HepG2 (cell line): ENCODE results near the gene ARHGAP15. TPM values are rescaled to one million over a fixed set of nuclear protein-coding genes. Genes with fewer than 3 reads are reported as not detected.

ENCODE experiments used
- ATAC-seq: fragments of 200-7000 bp; cut with Tn5 transposase; 3 replicates; pipeline ENCODE4 v1.9.1; 2020; ENCODE audit warnings: mild to moderate bottlenecking, moderate library complexity
- BruUV-seq: library from RNA; stranded (reverse); fragments of 400-500 nt; replicated peaks from 2 replicates; lab custom pipeline; 2021; lab: Mats Ljungman, UMichigan
- CTCF ChIA-PET: fragments of 300-600 bp; formaldehyde crosslinking; extraction: SDS; loops from one replicate; lab custom pipeline; 2021; ENCODE audit warnings: low total read pairs, inconsistent platforms, low intra/inter-chr PET ratio; lab: Yijun Ruan, JAX
- POLR2A ChIA-PET: fragments of 350-600 bp; sonication (Branson Sonifier 250); formaldehyde crosslinking; loops from one replicate; lab custom pipeline; 2020; ENCODE audit warnings: antibody characterized with exemption, inconsistent platforms; lab: Yijun Ruan, JAX
- DNase-seq: peaks from one replicate; pipeline ENCODE4 v3.0.0-alpha.2; 2015; ENCODE audit warnings: low spot score
- FAIRE-seq: peaks from 3 replicates; lab custom pipeline; 2011; peaks lifted over from hg19 to GRCh38; lab: Jason Lieb, UNC
- H2AFZ ChIP-seq: one replicate; pipeline ENCODE4 v1.6.1; 2011; ENCODE audit warnings: low read length, inconsistent platforms
- H3K27ac ChIP-seq: fragments of 300-600 bp; 3 replicates; pipeline ENCODE4 v1.8.0; 2011; ENCODE audit warnings: mixed run types, mild to moderate bottlenecking, mixed read lengths, low read length, inconsistent platforms; ENCODE audit not compliant: insufficient read depth; ENCODE audit errors: extremely low read length
- H3K27me3 ChIP-seq, 2 experiments: fragments of 200-600 bp in 1 of 2; 2 replicates in 1 of 2; 3 replicates in 1 of 2; pipeline versions ENCODE4 v1.6.0 to v1.8.0; 2011; ENCODE audit warnings: low read length in 2 of 2, mild to moderate bottlenecking in 2 of 2, moderate library complexity in 2 of 2, inconsistent platforms in 1 of 2; ENCODE audit not compliant: insufficient read depth in 2 of 2, control insufficient read depth in 1 of 2
- H3K36me3 ChIP-seq, 2 experiments: fragments of 200-600 bp in 1 of 2; replicated peaks in 1 of 2; 2 replicates in 1 of 2; 3 replicates in 1 of 2; pipeline versions ENCODE4 v1.5.1 to v1.8.0; 2011; ENCODE audit warnings: low read length in 2 of 2, inconsistent platforms in 1 of 2; ENCODE audit not compliant: insufficient read depth in 2 of 2, control insufficient read depth in 1 of 2
- H3K4me1 ChIP-seq: 2 replicates; pipeline ENCODE4 v1.5.1; 2012; ENCODE audit warnings: low read length, inconsistent platforms; ENCODE audit not compliant: insufficient read depth
- H3K4me2 ChIP-seq: 2 replicates; pipeline ENCODE4 v1.6.0; 2011; ENCODE audit warnings: low read depth, low read length, inconsistent platforms
- H3K4me3 ChIP-seq, 3 experiments: fragments of 200-600 bp in 1 of 3; sonication (generic), shearing (Covaris generic) in 1 of 3; replicated peaks in 1 of 3; 2 replicates each; pipeline ENCODE4 v1.5.1; 2011 to 2016; ENCODE audit warnings: low read length in 3 of 3, inconsistent platforms in 2 of 3, low read depth in 2 of 3, mild to moderate bottlenecking in 2 of 3, control low read depth in 1 of 3, mixed read lengths in 1 of 3; ENCODE audit not compliant: insufficient read depth in 1 of 3
- H3K79me2 ChIP-seq: one replicate; pipeline ENCODE4 v1.6.1; 2011; ENCODE audit warnings: low read length, inconsistent platforms; ENCODE audit not compliant: insufficient read depth
- H3K9ac ChIP-seq: 2 replicates; pipeline ENCODE4 v1.6.0; 2011; ENCODE audit warnings: mild to moderate bottlenecking, low read depth, low read length, inconsistent platforms; ENCODE audit not compliant: insufficient read depth
- H3K9me3 ChIP-seq: 2 replicates; pipeline ENCODE4 v1.5.1; 2012; ENCODE audit warnings: mild to moderate bottlenecking, low read length
- H4K20me1 ChIP-seq: 2 replicates; pipeline ENCODE4 v1.6.0; 2011; ENCODE audit warnings: inconsistent platforms, mild to moderate bottlenecking, low read length, moderate library complexity; ENCODE audit not compliant: insufficient read depth
- ATF4 ChIP-seq, 2 experiments: fragments of 450-650 bp in 1 of 2; sonication (generic) in 1 of 2; formaldehyde crosslinking; IDR thresholded peaks; 2 replicates each; pipeline versions ENCODE4 v1.5.0 to v1.8.0; 2020 to 2022; ENCODE audit warnings: mild to moderate bottlenecking in 1 of 2, missing genetic modification reagents in 1 of 2
- CREM ChIP-seq, 2 experiments: sonication (generic) in 1 of 2; formaldehyde crosslinking in 1 of 2; IDR thresholded peaks; 2 replicates each; pipeline versions ENCODE4 v1.4.0 to v1.6.1; 2016 to 2020; ENCODE audit warnings: antibody characterized with exemption in 1 of 2, mild to moderate bottlenecking in 1 of 2, missing genetic modification reagents in 1 of 2
- MTA1 ChIP-seq: sonication (generic); formaldehyde crosslinking; IDR thresholded peaks from 2 replicates; pipeline ENCODE4 v1.4.0; 2020; ENCODE audit warnings: missing genetic modification reagents, mild to moderate bottlenecking, borderline replicate concordance
- MXI1 ChIP-seq: IDR thresholded peaks from 3 replicates; pipeline ENCODE4 v1.6.1; 2012; ENCODE audit warnings: low read depth, low read length, inconsistent platforms, borderline replicate concordance
- NFE2L1 ChIP-seq: sonication (generic); formaldehyde crosslinking; IDR thresholded peaks from 2 replicates; pipeline ENCODE4 v1.4.0; 2020; ENCODE audit warnings: missing genetic modification reagents, mild to moderate bottlenecking, borderline replicate concordance
- PHF8 ChIP-seq: sonication (generic); formaldehyde crosslinking; IDR thresholded peaks from 2 replicates; pipeline ENCODE4 v1.5.0; 2020; ENCODE audit warnings: missing genetic modification reagents
- ZNF3 ChIP-seq: IDR thresholded peaks from 2 replicates; pipeline ENCODE4 v1.7.0; 2017; ENCODE audit warnings: inconsistent platforms
- ZNF775 ChIP-seq: sonication (generic); formaldehyde crosslinking; IDR thresholded peaks from 2 replicates; pipeline ENCODE4 v1.4.0; 2020; ENCODE audit warnings: missing genetic modification reagents, mild to moderate bottlenecking, moderate library complexity, borderline replicate concordance
- WGBS: methylation state at CpG from one replicate; pipeline ENCODE4 v1.1.6; 2017; ENCODE audit warnings: low lambda C conversion rate; 5-methylcytosine and 5-hydroxymethylcytosine counted together
- in situ Hi-C: cut with HindIII; loops from 2 replicates; pipeline ENCODE4 v1.10.0; 2017; ENCODE audit warnings: low pct_unique_long_range_greater_than_20kb; ENCODE audit not compliant: extremely low pct_ligation_motif_present
- intact Hi-C: fragments of 100-400 bp; cut with micrococcal nuclease; formaldehyde crosslinking; loops from one replicate; pipeline ENCODE4 v1.10.0; 2022; ENCODE audit not compliant: unreplicated experiment
- polyA plus RNA-seq, 8 experiments: library from polyadenylated mRNA; depleted of rRNA in 3 of 8; stranded (reverse) in 7 of 8; unstranded in 1 of 8; fragments of >200 nt; fragmentation: Illumina TruSeq in 4 of 8; extraction: Trizol in 4 of 8; gene quantifications; 2 replicates each; pipeline versions ENCODE4 v1.2.1 to v1.2.3, GENCODE V29; 2011 to 2016; ENCODE audit warnings: low read depth in 4 of 8, missing spikeins in 1 of 8, mixed read lengths in 1 of 8; ENCODE audit not compliant: insufficient read depth in 1 of 8
- total RNA-seq, 5 experiments: library from RNA; depleted of rRNA; stranded (reverse); fragments of >200 nt; fragmentation: Illumina TruSeq; extraction: Trizol; gene quantifications; 2 replicates each; pipeline ENCODE4 v1.2.3, GENCODE V29; 2016; ENCODE audit warnings: low read depth in 1 of 5
- TF ChIP-seq, protein P1 (sequence below): sonication (generic); formaldehyde crosslinking; IDR thresholded peaks from 2 replicates; pipeline ENCODE4 v1.9.0; 2021; ENCODE audit warnings: mild to moderate bottlenecking, missing genetic modification reagents
- TF ChIP-seq, protein P2 (sequence below): sonication (generic); formaldehyde crosslinking; conservative IDR thresholded peaks from 2 replicates; pipeline ENCODE4 v1.8.0; 2022; ENCODE audit warnings: low read depth, missing genetic modification reagents

Gene ARHGAP15
- total and polyA plus RNA-seq, 2 of the 13 experiments (the other 11 are each of a cell fraction or from before 2014, with no cell fraction given) = 0.04 TPM; not detected in 1

DNA sequence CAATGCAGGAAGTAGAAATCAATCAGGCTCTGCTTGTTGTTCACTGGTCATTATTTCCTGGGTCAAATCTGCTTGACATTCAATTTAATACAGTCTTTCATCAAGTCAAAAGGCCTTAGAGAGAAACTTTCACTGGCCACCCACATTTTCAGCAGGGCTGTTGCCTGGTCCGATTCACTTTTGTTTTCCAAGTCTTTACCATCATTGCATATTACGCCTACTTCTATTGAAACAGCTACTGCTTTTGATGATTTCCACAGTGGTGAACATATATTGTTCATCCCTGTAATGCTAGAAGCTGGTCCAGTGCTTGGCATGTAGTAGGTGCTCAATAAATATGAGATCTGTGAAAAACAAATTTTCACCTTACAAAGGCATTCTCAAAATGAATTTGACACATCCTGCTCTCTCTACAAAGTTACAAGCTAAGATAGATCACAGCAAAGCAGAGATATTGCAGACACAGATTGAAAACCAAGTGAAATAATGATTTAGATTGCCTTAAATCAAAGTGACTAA lies 600.1 kb downstream of the ARHGAP15 start (continued):
- TF ChIP-seq ATF4 (CRISPR knock-in tag; IDR thresholded peaks at IDR 0.05) = no peak

GRCh38 chr2:143730155-143730952 lies 601.1 kb downstream of the ARHGAP15 start:
- in situ Hi-C loops = no loop called here
- Histone ChIP-seq H3K4me1 (no peaks in the 10 kb centered on the region), H4K20me1 (no peaks in the 10 kb centered on the region), H3K9ac (no peak overlapping the region), H3K27me3 (no peaks in the 10 kb centered on the region), H3K4me3 (no peak overlapping the region), H3K36me3 (no peaks in the 10 kb centered on the region), H3K79me2 (no peaks in the 10 kb centered on the region)
- POLR2A ChIA-PET = no interaction called here
- no peak for ATAC-seq
- TF ChIP-seq MXI1 (no peak), PHF8 (no peak), MTA1 (CRISPR knock-in tag) (no peak), ZNF3 (CRISPR knock-in tag) (no peak), NFE2L1 (no peak), ZNF775 (CRISPR knock-in tag) (no peak), CREM (IDR thresholded peaks at IDR 0.05) (no peak), CREM (CRISPR knock-in tag; IDR thresholded peaks at IDR 0.05) (no peak)
- TF ChIP-seq, protein P1, sequence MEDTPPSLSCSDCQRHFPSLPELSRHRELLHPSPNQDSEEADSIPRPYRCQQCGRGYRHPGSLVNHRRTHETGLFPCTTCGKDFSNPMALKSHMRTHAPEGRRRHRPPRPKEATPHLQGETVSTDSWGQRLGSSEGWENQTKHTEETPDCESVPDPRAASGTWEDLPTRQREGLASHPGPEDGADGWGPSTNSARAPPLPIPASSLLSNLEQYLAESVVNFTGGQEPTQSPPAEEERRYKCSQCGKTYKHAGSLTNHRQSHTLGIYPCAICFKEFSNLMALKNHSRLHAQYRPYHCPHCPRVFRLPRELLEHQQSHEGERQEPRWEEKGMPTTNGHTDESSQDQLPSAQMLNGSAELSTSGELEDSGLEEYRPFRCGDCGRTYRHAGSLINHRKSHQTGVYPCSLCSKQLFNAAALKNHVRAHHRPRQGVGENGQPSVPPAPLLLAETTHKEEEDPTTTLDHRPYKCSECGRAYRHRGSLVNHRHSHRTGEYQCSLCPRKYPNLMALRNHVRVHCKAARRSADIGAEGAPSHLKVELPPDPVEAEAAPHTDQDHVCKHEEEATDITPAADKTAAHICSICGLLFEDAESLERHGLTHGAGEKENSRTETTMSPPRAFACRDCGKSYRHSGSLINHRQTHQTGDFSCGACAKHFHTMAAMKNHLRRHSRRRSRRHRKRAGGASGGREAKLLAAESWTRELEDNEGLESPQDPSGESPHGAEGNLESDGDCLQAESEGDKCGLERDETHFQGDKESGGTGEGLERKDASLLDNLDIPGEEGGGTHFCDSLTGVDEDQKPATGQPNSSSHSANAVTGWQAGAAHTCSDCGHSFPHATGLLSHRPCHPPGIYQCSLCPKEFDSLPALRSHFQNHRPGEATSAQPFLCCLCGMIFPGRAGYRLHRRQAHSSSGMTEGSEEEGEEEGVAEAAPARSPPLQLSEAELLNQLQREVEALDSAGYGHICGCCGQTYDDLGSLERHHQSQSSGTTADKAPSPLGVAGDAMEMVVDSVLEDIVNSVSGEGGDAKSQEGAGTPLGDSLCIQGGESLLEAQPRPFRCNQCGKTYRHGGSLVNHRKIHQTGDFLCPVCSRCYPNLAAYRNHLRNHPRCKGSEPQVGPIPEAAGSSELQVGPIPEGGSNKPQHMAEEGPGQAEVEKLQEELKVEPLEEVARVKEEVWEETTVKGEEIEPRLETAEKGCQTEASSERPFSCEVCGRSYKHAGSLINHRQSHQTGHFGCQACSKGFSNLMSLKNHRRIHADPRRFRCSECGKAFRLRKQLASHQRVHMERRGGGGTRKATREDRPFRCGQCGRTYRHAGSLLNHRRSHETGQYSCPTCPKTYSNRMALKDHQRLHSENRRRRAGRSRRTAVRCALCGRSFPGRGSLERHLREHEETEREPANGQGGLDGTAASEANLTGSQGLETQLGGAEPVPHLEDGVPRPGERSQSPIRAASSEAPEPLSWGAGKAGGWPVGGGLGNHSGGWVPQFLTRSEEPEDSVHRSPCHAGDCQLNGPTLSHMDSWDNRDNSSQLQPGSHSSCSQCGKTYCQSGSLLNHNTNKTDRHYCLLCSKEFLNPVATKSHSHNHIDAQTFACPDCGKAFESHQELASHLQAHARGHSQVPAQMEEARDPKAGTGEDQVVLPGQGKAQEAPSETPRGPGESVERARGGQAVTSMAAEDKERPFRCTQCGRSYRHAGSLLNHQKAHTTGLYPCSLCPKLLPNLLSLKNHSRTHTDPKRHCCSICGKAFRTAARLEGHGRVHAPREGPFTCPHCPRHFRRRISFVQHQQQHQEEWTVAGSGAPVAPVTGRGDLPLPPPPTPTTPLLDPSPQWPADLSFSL (CRISPR knock-in tag) = no peak
- TF ChIP-seq, protein P2, sequence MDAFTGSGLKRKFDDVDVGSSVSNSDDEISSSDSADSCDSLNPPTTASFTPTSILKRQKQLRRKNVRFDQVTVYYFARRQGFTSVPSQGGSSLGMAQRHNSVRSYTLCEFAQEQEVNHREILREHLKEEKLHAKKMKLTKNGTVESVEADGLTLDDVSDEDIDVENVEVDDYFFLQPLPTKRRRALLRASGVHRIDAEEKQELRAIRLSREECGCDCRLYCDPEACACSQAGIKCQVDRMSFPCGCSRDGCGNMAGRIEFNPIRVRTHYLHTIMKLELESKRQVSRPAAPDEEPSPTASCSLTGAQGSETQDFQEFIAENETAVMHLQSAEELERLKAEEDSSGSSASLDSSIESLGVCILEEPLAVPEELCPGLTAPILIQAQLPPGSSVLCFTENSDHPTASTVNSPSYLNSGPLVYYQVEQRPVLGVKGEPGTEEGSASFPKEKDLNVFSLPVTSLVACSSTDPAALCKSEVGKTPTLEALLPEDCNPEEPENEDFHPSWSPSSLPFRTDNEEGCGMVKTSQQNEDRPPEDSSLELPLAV (CRISPR knock-in tag) = no peak
- TF ChIP-seq, all 625 proteins: peak for 0
- H3K9me3 ChIP-seq = no peaks in the 10 kb centered on the region
- intact Hi-C loops = no loop called here
- DNase-seq (no peak), FAIRE-seq (no peak)
- no peak overlapping the region for H2AFZ ChIP-seq
- no TSS peak for BruUV-seq
- H3K4me2 ChIP-seq = no peak overlapping the region
- WGBS = 1% methylated on average over 6 of the region's 6 CpGs
- CTCF ChIA-PET = no interaction called here
- H3K27ac ChIP-seq = no peak overlapping the region
